GM12864 (cell line): ENCODE data around the gene PAX3.

Source experiments
- DNase-seq: peaks from one replicate; pipeline ENCODE4 v3.0.0-alpha.2; 2011; ENCODE audit warnings: low read depth
- H3K4me3 ChIP-seq: 2 replicates; pipeline ENCODE4 v1.5.1; 2011; ENCODE audit warnings: mild to moderate bottlenecking, low read depth, low read length, control low read depth
- CTCF ChIP-seq: IDR thresholded peaks from 2 replicates; pipeline ENCODE4 v1.5.1; 2011; ENCODE audit warnings: low read depth, mild to moderate bottlenecking, moderate library complexity, low read length, control low read depth, inconsistent platforms; ENCODE audit errors: missing control alignments

Gene PAX3

DNA sequence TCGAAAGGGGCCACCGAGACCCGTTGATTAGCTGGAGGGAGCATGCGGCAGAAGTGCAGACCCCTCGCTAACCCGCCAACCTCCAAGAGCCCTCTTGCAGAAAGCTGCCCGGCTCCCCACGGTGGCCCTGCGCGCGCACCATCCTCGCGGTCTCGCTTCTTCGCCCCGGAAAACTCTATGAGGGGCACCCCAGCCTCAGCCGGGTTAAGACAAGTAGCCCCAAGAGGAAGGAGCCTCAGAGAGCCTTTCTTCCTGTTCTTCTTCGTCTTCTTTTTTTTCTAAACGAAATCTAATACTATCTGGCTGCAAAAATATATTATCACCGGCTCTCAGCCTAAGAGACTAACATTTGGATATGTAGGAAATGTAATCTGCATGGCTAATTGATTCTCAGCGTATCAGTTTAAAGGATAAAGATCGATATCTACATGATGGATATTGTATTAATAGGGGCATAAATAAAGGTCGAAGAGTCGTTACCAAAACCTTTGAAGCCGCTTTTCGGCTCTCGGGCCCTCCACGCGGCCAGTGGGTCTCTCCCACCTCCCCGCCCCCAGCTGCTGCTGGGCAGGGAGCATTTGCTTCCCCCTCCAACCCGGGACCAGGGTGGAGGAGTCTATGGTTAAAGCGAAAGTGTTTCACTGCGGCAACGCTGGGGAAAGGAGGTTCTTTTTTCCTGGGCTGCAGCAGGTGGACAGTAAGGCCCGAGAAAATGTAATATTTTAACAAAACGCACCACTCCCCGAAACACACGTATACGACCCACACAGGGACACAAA, 6.1 kb upstream of the PAX3 start:
- no peak for TF ChIP-seq CTCF
- no peak for DNase-seq
- H3K4me3 ChIP-seq, result peak overlapping the region; percentile 56

GRCh38 chr2:222303828-222304736, 5.3 kb upstream of the PAX3 start:
- no peak for DNase-seq
- no peak for TF ChIP-seq CTCF
- H3K4me3 ChIP-seq, result no peak overlapping the region

DNA sequence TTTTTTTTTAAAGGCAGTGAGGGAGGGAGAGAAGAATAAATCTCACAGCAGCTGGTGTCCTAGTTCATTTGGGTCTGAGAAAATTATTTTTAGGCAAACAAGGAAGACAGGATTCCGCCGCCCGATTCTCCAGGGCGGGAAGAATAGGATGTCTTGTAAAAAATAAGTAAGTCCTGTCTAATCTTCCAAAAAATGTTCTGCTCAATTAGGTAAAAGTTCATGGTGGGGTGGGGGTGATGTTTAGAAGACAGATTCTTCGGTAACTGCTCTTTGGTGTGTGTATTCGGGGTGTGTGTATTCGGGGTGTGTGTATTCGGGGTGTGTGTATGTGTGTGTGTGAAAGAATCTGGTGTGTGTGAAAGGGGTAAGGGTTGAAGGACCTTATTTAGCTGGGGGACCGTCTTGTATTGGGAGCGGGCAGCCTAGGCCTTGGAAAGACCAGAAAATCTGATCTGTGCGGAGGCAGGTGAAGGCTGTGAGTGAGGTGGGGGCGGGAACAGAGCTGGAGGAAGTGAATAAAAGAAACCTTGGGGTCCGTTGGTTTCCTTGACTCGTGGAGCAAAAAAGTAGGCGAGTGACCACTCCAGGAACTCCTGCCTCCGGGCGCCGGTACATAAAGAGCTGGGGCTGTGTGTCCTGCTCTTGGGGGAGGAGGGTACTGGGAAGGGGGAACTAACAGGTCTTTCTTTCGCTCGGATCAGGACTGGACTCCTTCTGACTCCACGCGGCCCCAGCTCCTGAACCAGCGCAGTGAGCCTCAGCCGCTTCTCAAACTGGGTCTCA, 4.4 kb upstream of the PAX3 start:
- no peak for TF ChIP-seq CTCF
- no peak overlapping the region for H3K4me3 ChIP-seq
- DNase-seq, result no peak

- no peak overlapping the region for H3K4me3 ChIP-seq
- no peak for DNase-seq
- no peak for TF ChIP-seq CTCF
Observed at GRCh38 chr2:222302178-222303018, 3.6 kb upstream of the PAX3 start.

DNA sequence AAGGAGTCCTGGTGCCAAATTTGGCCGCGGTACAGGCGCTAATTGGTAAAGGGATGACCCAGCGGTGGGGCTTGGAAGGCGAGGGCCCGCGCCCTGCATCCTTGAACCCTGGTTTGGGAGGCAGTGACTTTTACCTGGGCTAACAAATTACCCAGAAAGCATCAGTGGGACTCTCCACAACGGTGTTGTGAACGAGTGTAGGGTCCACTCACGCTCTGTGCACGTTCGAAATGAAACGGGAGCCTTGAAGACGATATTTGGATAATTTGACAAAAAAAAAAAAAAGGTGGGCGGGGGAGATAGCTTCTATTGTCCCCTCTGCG, 3.0 kb upstream of the PAX3 start:
- TF ChIP-seq CTCF, result no peak
- no peak overlapping the region for H3K4me3 ChIP-seq

More for the DNA sequence above, 3.0 kb upstream of the PAX3 start:
- no peak for DNase-seq
